Muscle of leg (tissue), 11 donors: ENCODE measurements around the gene ZNF544. TPM values are rescaled to one million over a fixed set of nuclear protein-coding genes. Genes with fewer than 3 reads are reported as not detected.
"Not testable (repeated sequence)": the region's sequence is repeated elsewhere in the genome, so short reads cannot be mapped to it uniquely, and the experiment has no call there.

Source experiments
- DNase-seq: peaks from one replicate; pipeline ENCODE4 v3.0.0; 2013
- H3K27ac ChIP-seq: one replicate; pipeline ENCODE4 v1.5.1; 2013; ENCODE audit warnings: mild to moderate bottlenecking, low read length, control low read depth
- H3K27me3 ChIP-seq: one replicate; pipeline ENCODE4 v1.6.1; 2013; ENCODE audit warnings: low read length; ENCODE audit not compliant: control insufficient read depth, insufficient read depth
- H3K36me3 ChIP-seq: one replicate; pipeline ENCODE4 v1.6.1; 2013; ENCODE audit warnings: low read length; ENCODE audit not compliant: control insufficient read depth, insufficient read depth
- H3K4me1 ChIP-seq: one replicate; pipeline ENCODE4 v1.6.1; 2013; ENCODE audit warnings: low read length; ENCODE audit not compliant: control insufficient read depth, insufficient read depth
- H3K4me3 ChIP-seq: one replicate; pipeline ENCODE4 v1.5.1; 2013; ENCODE audit warnings: low read length, control low read depth
- H3K9me3 ChIP-seq: replicated peaks from 2 replicates; pipeline ENCODE4 v1.6.1; 2013; ENCODE audit warnings: low read depth, low read length; ENCODE audit not compliant: control insufficient read depth
- WGBS: methylation state at CpG from one replicate; pipeline ENCODE4 v1.1.5; 2013; ENCODE audit warnings: missing lambda C conversion rate; ENCODE audit not compliant: insufficient coverage; 5-methylcytosine and 5-hydroxymethylcytosine counted together
- polyA plus RNA-seq, 8 donors: library from polyadenylated mRNA; unstranded; fragments of 120-200 nt; gene quantifications; one replicate each; pipeline versions ENCODE4 v1.2.1 to v1.2.3, GENCODE V29; 2013; ENCODE audit warnings: inconsistent platforms in 1 of 8, low replicate concordance in 1 of 8; ENCODE audit not compliant: insufficient read length in 8 of 8, insufficient read depth in 1 of 8
- total RNA-seq: library from RNA; stranded (reverse); fragments of 120-200 nt; gene quantifications from one replicate; pipeline ENCODE4 v1.2.4, GENCODE V29; 2013

Gene ZNF544
- total and polyA plus RNA-seq, 9 donors: 13.2 to 24.2 (median 16.3) TPM

DNA sequence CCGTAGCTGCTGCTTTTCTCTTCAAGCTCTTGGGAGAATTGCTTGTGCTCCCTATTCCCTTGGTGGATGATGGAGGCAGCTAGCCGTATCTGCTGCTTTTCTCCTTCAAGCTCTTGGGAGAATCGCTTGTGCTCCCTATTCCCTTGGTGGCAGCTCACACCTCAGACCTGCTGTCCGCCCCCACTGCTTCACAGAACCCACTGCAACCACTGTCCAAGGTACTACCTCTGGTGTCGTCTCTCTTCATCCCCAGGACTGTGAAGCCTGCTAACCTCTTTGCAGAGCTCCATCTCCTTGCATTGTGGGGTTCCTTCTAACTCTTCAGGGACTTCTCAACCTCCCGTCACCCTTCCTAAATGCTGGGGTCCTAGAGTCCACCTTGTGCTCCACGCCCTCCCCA lies 71.9 kb downstream of the ZNF544 start:
- H3K4me3 ChIP-seq: no peak overlapping the region
- peaks cover 4% of the 10 kb centered on the region for H3K9me3 ChIP-seq
- DNase-seq: no peak
- no peaks in the 10 kb centered on the region for H3K27me3 ChIP-seq
- peaks cover 34% of the 10 kb centered on the region for H3K36me3 ChIP-seq
- WGBS: 88% methylated on average over 7 of the region's 7 CpGs
- peaks cover under 1% of the 10 kb centered on the region for H3K4me1 ChIP-seq
- H3K27ac ChIP-seq: no peak overlapping the region

DNA sequence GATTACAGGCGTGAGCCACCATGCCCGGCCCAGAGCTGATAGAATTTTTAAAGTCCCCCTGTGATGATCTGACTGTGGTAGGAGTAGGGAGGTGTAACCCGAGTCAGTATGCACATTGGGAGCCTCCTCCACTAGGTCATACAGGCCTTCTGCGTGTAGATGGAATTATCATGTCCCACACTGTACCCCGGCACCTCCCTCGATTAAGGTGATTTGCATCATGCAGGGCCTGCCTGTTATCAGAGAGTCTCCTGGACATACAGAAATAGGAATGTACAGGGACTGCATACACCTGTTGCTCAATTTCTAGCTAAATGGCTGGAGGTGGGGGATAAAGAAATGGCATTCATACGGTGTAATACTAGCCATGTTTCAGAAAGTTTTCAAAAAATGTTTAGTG lies 75.5 kb downstream of the ZNF544 start:
- H3K36me3 ChIP-seq: peaks cover 38% of the 10 kb centered on the region
- no peaks in the 10 kb centered on the region for H3K9me3 ChIP-seq
- no peaks in the 10 kb centered on the region for H3K27me3 ChIP-seq
- H3K4me1 ChIP-seq: peaks cover 5% of the 10 kb centered on the region
- H3K4me3 ChIP-seq: no peak overlapping the region
- H3K27ac ChIP-seq: peak overlapping the region; percentile 71
- DNase-seq: no peak
- WGBS: 100% methylated on average over 1 of the region's 7 CpGs

DNA sequence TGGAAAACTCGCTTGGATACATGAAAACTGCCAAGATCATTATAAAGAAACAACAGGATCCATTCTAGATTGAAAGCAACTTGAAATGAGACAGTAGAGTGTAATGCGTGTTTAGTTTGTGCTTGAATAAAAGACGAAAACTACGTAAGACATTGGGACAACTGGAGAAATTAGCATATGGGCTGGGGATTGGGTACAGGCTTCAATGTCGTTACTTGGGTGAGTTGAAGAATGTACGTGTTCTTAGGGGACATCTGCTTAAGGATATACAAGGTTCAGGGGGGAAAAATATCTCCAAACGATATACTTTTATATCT lies 76.0 kb downstream of the ZNF544 start:
- Histone ChIP-seq H3K9me3 (no peaks in the 10 kb centered on the region), H3K4me1 (peaks cover 5% of the 10 kb centered on the region), H3K4me3 (peak overlapping the region; percentile 99), H3K36me3 (peaks cover 38% of the 10 kb centered on the region), H3K27me3 (no peaks in the 10 kb centered on the region), H3K27ac (peak overlapping the region; percentile 71)
- DNase-seq: no peak
- WGBS: 0% methylated on average over 2 of the region's 7 CpGs

DNA sequence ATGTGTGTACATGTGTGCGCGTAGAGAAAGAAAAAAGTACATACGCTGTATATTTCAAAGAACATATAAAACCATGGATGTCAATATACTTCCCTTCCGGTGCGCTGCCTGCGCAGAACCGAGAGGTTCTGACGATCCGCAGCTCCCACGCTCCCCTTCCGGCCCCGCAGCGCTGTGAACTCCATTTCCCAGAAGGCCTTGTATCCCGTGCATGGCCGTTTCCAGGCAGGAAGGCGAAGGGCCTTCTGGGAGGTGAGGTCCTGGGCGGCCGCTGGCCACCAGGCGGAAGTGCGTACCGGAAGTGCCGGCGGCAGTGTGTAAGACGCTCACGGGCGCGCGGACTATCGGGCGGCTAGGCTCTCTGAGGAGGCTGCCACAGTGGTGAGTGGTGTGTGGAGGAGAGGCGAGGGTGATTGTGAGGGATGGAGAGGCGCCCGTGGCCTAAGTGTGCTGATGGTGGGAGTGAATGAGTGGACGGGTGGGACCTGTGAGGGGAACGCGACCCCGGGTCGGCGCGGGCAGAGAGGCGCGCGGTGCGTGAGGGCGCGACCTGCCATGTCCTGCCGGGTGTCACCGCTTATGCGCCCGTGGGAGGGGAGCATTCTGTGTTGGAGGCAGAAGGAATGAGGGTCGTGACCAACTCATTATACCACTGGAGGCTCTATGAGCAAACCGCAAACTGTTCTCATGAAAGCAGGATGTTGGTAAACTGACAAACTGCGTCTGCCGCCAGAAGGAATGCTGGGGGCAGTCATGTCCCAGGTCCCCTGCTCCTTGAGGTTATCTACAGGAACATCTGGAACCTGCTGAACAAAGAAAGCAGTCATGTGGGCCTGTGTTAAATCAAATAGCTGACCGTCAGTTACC lies 76.6 kb downstream of the ZNF544 start, which contains the start of gene ERVK3-1:
Gene ERVK3-1, plus strand, starts transcription at position 313 of the 867 bp plus-strand sequence. CDS start 6,792 bp downstream, outside the sequence.
- Histone ChIP-seq H3K9me3 (no peaks in the 10 kb centered on the region), H3K27ac (peak within 1 kb of the TSS; percentile 94), H3K27me3 (no peaks in the 10 kb centered on the region), H3K4me1 (peaks cover 5% of the 10 kb centered on the region), H3K4me3 (peak within 1 kb of the TSS; percentile 99), H3K36me3 (peaks cover 32% of the 10 kb centered on the region)
- WGBS: under 1% methylated on average over 38 of the region's 55 CpGs
- DNase-seq: peak; percentile 99

DNA sequence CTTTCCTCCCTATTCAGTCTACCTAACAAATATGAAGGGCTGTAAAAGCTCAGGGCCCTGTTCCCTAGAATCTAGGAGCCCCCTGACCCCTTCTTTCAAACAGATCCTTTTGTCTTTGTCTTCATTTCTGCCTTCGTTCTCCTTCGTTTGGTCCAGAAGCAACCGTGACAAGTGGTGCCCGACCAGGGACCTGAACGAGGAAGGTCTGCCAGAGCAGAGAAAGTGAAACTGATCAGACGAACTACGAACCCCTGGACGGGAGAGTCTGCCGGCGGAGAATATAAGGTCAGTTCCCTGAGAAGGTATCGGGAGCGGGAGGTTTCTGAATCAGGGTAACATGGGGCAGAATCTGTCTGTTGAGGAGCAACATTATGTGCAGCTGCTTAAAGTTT lies 77.2 kb downstream of the ZNF544 start:
- 58% methylated on average over 12 of the region's 12 CpGs for whole genome bisulfite sequencing
- no peaks in the 10 kb centered on the region for H3K9me3 ChIP-seq

DNA sequence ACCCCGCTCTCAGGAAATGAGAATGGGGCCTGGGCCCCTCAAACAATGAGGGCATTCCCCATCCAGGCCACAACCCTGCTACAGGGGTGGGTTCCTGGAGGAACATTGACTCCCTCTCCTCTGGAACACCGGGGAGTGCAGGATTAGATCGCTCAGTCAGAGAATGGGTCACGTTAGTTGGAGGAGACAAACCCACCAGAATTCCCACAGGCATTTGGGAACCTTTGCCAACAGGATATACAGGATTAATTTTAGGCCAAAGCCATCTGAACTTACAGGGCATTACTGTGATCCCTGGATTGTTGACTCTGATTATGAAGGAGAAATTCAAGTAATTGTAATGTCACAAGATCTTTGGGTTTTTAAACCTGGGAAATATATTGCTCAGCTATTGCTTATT lies 79.0 kb downstream of the ZNF544 start:
- WGBS: 80% methylated on average over 2 of the region's 4 CpGs
- Histone ChIP-seq H3K27me3 (no peaks in the 10 kb centered on the region), H3K4me1 (peaks cover 5% of the 10 kb centered on the region), H3K36me3 (peaks cover 36% of the 10 kb centered on the region), H3K4me3 (no peak overlapping the region), H3K27ac (no peak overlapping the region), H3K9me3 (no peaks in the 10 kb centered on the region)
- DNase-seq: no peak

More for the DNA sequence above, 77.2 kb downstream of the ZNF544 start:
- peaks cover 5% of the 10 kb centered on the region for H3K4me1 ChIP-seq
- H3K4me3 ChIP-seq: peak overlapping the region; percentile 99
- H3K27me3 ChIP-seq: no peaks in the 10 kb centered on the region
- no peak for DNase-seq
- peak overlapping the region; percentile 94 for H3K27ac ChIP-seq
- peaks cover 26% of the 10 kb centered on the region for H3K36me3 ChIP-seq

DNA sequence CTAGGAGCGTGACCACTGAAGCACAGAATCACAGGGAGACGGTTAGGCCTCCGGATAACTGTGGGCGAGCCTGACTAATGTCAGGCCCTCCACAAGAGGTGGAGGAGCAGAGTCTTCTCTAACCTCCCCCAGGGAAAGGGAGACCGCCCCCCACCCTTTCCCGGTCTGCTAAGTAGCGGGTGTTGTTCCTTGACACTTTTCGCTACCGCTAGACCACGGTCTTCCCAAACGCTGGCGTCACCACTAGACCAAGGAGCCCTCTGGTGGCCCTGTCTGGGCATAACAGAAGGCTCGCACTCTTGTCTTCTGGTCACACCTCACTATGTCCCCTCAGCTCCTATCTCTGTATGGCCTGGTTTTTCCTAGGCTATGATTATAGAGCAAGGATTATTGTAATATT lies 82.0 kb downstream of the ZNF544 start:
- not testable (repeated sequence) for H3K27ac ChIP-seq, H3K27me3 ChIP-seq, H3K9me3 ChIP-seq, H3K4me1 ChIP-seq, H3K4me3 ChIP-seq
- DNase-seq: peak; percentile 27
- WGBS: no CpG with 5 or more reads among the region's 13 CpGs
- peaks cover 59% of the 10 kb centered on the region for H3K36me3 ChIP-seq

DNA sequence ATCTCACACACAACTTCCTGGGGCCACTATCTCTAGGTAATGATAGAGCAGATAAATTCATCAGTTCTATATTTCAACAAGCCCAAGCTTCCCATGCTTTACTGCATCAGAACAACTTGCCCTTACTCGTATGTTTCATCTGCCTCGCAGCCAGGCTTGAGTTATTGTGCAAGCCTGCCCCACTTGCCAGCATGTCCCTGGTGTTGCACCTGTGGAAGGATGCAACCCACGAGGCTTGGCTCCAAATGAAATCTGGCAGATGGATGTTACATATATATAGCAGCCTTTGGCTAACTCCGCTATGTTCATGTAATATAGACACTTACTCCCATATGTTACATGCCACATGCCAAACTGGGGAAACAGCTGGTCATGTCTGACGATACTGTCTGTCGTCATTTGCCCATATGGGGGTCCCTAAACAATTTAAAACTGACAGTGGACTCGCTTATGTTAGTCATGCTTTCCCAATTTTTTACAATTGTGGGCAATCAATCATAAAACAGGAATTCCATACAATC lies 82.7 kb downstream of the ZNF544 start:
- H3K27me3 ChIP-seq: no peaks in the 10 kb centered on the region

More for the DNA sequence above, 82.7 kb downstream of the ZNF544 start:
- H3K9me3 ChIP-seq: no peaks in the 10 kb centered on the region
- WGBS: 89% methylated on average over 5 of the region's 7 CpGs
- no peak overlapping the region for H3K27ac ChIP-seq
- DNase-seq: no peak
- no peaks in the 10 kb centered on the region for H3K4me1 ChIP-seq
- peaks cover 63% of the 10 kb centered on the region for H3K36me3 ChIP-seq
- H3K4me3 ChIP-seq: no peak overlapping the region

Other genes starting within 250 kb of the ZNF544 start
- 20.5 TPM for gene ZNF606, start 226.1 kb upstream of the ZNF544 start, total RNA-seq
- gene ZNF606, start 226.1 kb upstream of the ZNF544 start, polyA plus RNA-seq: 10 to 100 TPM; 10.5 to 13.5 (median 11.6) TPM
- gene ZSCAN1, start 194.9 kb upstream of the ZNF544 start, total RNA-seq: 0.35 TPM
- 1 to 10 TPM in 6 of 8 donors, under 1 TPM in 2; 0.55 to 1.8 (median 1.1) TPM for gene ZSCAN1, start 194.9 kb upstream of the ZNF544 start, polyA plus RNA-seq
- 11.7 TPM for gene ZNF135, start 169.6 kb upstream of the ZNF544 start, total RNA-seq
- 10 to 100 TPM; 11.1 to 16.8 (median 12.4) TPM for gene ZNF135, start 169.6 kb upstream of the ZNF544 start, polyA plus RNA-seq
- gene ZSCAN18, start 130.7 kb upstream of the ZNF544 start, total RNA-seq: 68.8 TPM
- 10 to 100 TPM; 55.6 to 83.4 (median 64.2) TPM for gene ZSCAN18, start 130.7 kb upstream of the ZNF544 start, polyA plus RNA-seq
- 19.0 TPM for gene ZNF329, start 78.1 kb upstream of the ZNF544 start, total RNA-seq
- gene ZNF329, start 78.1 kb upstream of the ZNF544 start, polyA plus RNA-seq: 10 to 100 TPM in 7 of 8 donors, 1 to 10 TPM in 1; 9.8 to 13.6 (median 12.4) TPM
- gene ZNF274, start 45.9 kb upstream of the ZNF544 start, total RNA-seq: 10.0 TPM
- 10 to 100 TPM in 1 of 8 donors, 1 to 10 TPM in 7; 8.0 to 10.7 (median 8.8) TPM for gene ZNF274, start 45.9 kb upstream of the ZNF544 start, polyA plus RNA-seq
- gene ZNF8, start 50.0 kb downstream of the ZNF544 start, total RNA-seq: 5.7 TPM
- gene ZNF8, start 50.0 kb downstream of the ZNF544 start, polyA plus RNA-seq: 1 to 10 TPM; 2.6 to 5.9 (median 4.4) TPM
- gene ERVK3-1, start 76.5 kb downstream of the ZNF544 start, total RNA-seq: 30.5 TPM
- gene ERVK3-1, start 76.5 kb downstream of the ZNF544 start, polyA plus RNA-seq: 10 to 100 TPM; 28.8 to 37.1 (median 32.4) TPM
- 2.7 TPM for gene ZSCAN22, start 98.1 kb downstream of the ZNF544 start, total RNA-seq
- 1 to 10 TPM; 2.4 to 3.4 (median 3.2) TPM for gene ZSCAN22, start 98.1 kb downstream of the ZNF544 start, polyA plus RNA-seq
- 10.8 TPM for gene A1BG, start 124.6 kb downstream of the ZNF544 start, total RNA-seq
- gene A1BG, start 124.6 kb downstream of the ZNF544 start, polyA plus RNA-seq: 1 to 10 TPM; 2.4 to 5.0 (median 4.2) TPM
- gene ZNF497, start 133.8 kb downstream of the ZNF544 start, total RNA-seq: 2.2 TPM
- gene ZNF497, start 133.8 kb downstream of the ZNF544 start, polyA plus RNA-seq: 1 to 10 TPM; 1.8 to 3.2 (median 2.7) TPM
- gene ZNF837, start 152.1 kb downstream of the ZNF544 start, total RNA-seq: 1.0 TPM
- gene ZNF837, start 152.1 kb downstream of the ZNF544 start, polyA plus RNA-seq: 1 to 10 TPM; 1.1 to 2.3 (median 1.8) TPM
- gene RPS5, start 158.4 kb downstream of the ZNF544 start, total RNA-seq: 2,401 TPM
- gene RPS5, start 158.4 kb downstream of the ZNF544 start, polyA plus RNA-seq: 1,000 to 10,000 TPM; 1,523 to 1,956 (median 1,735) TPM
- not detected for gene RNF225, start 166.7 kb downstream of the ZNF544 start, total RNA-seq
- under 1 TPM in 1 of 8 donors, not detected in 7; 0.20 TPM for gene RNF225, start 166.7 kb downstream of the ZNF544 start, polyA plus RNA-seq
- 7.9 TPM for gene ZNF584, start 179.7 kb downstream of the ZNF544 start, total RNA-seq
- 1 to 10 TPM; 4.7 to 7.8 (median 6.2) TPM for gene ZNF584, start 179.7 kb downstream of the ZNF544 start, polyA plus RNA-seq
- gene ZNF132, start 211.2 kb downstream of the ZNF544 start, total RNA-seq: 9.5 TPM
- gene ZNF132, start 211.2 kb downstream of the ZNF544 start, polyA plus RNA-seq: 1 to 10 TPM; 3.0 to 5.6 (median 4.7) TPM
- 5.7 TPM for gene ZNF324B, start 222.7 kb downstream of the ZNF544 start, total RNA-seq
- 1 to 10 TPM; 2.7 to 4.7 (median 3.9) TPM for gene ZNF324B, start 222.7 kb downstream of the ZNF544 start, polyA plus RNA-seq
- 7.3 TPM for gene ZNF324, start 238.2 kb downstream of the ZNF544 start, total RNA-seq
- gene ZNF324, start 238.2 kb downstream of the ZNF544 start, polyA plus RNA-seq: 1 to 10 TPM; 4.8 to 6.4 (median 5.6) TPM
- 7.8 TPM for gene ZNF446, start 247.4 kb downstream of the ZNF544 start, total RNA-seq
- gene ZNF446, start 247.4 kb downstream of the ZNF544 start, polyA plus RNA-seq: 1 to 10 TPM; 6.5 to 9.8 (median 7.8) TPM